GM12873 (cell line): ENCODE results near the gene MPZ.

Source experiments
- CTCF ChIP-seq: IDR thresholded peaks from 2 replicates; pipeline ENCODE4 v1.5.1; 2012; ENCODE audit warnings: low read depth, mild to moderate bottlenecking, moderate library complexity, low read length, control low read depth; ENCODE audit not compliant: insufficient read depth; ENCODE audit errors: missing control alignments

MPZ gene

GRCh38 chr1:161307892-161308638 is 1.7 kb downstream of the MPZ start:
- no peak for TF ChIP-seq CTCF

- TF ChIP-seq CTCF: no peak
Measured at GRCh38 chr1:161307230-161307768, 2.5 kb downstream of the MPZ start.

GRCh38 chr1:161305867-161306519 is 3.8 kb downstream of the MPZ start:
- TF ChIP-seq CTCF: peak; percentile 56

- TF ChIP-seq CTCF: no peak
Measured at GRCh38 chr1:161304927-161305866, 4.6 kb downstream of the MPZ start.

- no peak for TF ChIP-seq CTCF
Measured at GRCh38 chr1:161300478-161300877, 9.3 kb downstream of the MPZ start.

- TF ChIP-seq CTCF: no peak
Measured at GRCh38 chr1:161299347-161299746, 10.4 kb downstream of the MPZ start.
